GM21529 (cell line): ENCODE results near the gene GRWD1.

Source experiments
- ATAC-seq: cut with Tn5 transposase; IDR thresholded peaks from one replicate; pipeline ENCODE4 v1.9.1; 2021; ENCODE audit not compliant: unreplicated experiment

GRWD1 gene

GRCh38 chr19:48455171-48455907, 9.6 kb downstream of the GRWD1 start, which contains the start of gene KCNJ14:
Gene KCNJ14, plus strand, starts transcription at chr19:48455574. Its CDS starts 6,151 bp downstream, at chr19:48461725.
- ATAC-seq = no peak

DNA sequence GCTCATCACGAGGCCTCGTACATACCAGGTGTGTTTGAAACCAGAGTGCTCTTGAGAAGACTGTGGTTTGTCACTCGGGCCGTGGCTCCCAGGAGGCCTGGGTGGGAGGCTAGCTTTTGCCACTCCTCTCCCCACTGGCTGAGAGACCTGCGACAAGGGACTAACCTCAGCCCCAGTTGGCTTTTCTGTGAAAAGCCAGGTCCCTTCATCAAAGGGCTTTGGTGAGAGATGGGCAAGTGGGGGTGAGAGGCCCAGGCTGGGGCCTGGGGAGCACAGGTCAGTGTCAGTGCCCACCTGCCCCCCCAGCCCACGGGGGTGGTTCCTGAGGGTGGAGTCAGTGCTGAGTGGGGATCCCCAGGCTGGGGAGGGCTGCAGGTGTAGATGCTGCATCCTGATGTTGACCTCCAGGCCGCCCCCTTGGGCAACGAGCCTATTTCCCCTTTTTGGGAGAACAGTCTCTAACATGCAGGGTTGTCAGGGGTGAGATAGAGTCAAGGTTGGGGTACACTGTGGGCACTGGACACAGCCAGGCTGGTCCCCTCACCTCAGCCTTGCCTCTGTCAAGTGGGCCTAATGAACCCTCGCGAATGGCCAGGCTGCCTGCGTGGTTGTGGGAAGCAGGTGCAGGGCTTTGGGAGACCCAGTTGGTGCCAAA, 10.3 kb downstream of the GRWD1 start:
- no peak for ATAC-seq

DNA sequence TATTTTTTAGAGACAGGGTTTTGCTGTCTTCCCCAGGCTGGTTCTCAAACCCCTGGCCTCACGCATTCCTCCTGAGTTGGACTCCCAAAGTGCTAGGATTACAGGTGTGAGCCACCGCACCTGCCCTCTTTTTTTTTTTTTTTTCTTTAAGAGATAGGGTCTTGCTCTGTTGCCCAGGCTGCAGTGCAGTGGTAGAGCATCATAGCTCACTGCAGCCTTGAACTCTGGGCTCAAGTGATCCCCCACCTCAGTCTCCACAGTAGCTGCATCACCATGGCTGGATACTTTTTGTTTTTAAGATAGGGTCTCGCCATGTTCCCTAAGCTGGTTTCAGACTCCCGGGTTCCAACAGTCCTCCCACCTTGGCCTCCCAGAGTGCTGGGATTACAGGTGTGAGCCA, 11.1 kb downstream of the GRWD1 start:
- no peak for ATAC-seq

DNA sequence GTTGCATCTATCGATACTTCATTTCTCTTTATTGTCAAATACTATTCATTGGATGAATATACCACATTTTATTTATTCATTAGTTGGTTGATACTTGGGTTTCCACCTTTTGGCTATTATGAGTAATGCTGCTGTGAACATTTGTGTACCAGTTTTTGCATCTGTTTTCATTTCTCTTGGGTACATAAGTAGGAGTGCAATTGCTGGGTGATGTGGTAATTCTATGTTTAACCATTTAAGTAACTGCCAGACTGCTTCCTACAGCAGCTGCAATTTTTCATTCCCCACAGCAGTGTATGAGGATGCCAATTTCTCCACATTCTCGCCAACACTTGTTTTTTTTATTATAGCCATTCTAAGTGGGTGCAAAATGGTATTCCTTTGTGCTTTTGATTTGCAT, 12.2 kb downstream of the GRWD1 start:
- no peak for ATAC-seq

DNA sequence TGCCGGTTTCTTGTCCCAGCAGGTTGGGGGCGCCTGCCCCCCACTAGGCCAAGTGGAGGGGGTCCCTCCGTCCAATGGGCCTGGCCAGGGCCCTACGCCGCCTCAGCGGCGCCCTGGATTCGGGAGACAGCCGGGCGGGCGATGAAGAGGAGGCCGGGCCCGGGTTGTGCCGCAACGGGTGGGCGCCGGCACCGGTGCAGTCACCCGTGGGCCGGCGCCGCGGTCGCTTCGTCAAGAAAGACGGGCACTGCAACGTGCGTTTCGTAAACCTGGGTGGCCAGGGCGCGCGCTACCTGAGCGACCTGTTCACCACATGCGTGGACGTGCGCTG, 15.8 kb downstream of the GRWD1 start:
- ATAC-seq = no peak

GRCh38 chr19:48461982-48462655, 16.3 kb downstream of the GRWD1 start:
- no peak for ATAC-seq

DNA sequence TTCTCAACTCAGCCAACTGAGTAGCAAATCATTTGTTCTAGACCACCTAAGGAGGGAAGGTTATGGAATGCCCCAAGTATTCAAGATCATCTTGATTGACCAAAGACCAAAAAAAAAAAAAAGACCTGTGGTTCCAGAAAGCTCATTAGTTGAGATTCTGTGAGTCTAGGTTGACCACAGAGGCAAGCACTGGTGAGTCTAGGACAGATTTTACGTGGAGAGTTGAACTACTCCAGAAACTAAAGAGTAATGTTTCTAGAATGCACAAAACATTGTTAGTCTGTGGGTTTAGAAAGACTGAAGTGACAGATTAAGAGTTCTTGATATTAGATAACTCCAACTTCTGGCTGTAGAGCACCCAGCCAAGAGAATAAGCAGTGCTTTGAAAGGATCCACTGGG, 19.4 kb downstream of the GRWD1 start:
- ATAC-seq = no peak

GRCh38 chr19:48466561-48467325, 21.0 kb downstream of the GRWD1 start:
- ATAC-seq = no peak

DNA sequence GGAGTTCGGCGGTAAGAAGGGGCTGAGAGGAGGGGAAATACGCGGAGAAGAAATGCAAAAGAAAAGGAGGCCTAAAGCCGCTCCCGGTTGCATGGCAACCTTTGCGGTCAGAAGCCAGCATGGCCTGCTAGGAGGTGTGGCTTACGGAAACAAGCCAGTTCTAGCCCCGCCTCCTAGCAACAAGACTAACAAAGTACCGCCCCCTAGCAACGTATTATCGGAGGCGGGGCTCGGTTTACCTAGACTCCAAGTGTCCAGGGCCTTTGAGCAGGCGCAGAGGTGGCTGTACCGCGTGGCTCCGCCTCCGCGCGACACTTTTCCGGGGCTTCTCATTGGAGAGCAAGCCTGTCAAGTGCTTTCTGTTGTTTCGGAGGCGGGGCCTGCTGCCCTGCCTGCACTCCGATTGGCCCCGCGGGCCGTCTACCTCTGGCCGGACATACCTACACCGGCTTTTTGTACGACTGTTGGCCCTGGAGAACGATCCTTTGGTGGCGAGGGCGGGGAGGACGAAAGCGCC, 23.0 kb downstream of the GRWD1 start:
- peak; percentile 89 for ATAC-seq

GRCh38 chr19:48469289-48469881, 23.6 kb downstream of the GRWD1 start, which contains the start of gene CYTH2:
Gene CYTH2, plus strand, starts transcription at chr19:48469369. Its CDS starts 139 bp downstream, at chr19:48469508.
- ATAC-seq = peak; percentile 27

GRCh38 chr19:48469934-48470680, 24.3 kb downstream of the GRWD1 start:
- ATAC-seq = no peak

DNA sequence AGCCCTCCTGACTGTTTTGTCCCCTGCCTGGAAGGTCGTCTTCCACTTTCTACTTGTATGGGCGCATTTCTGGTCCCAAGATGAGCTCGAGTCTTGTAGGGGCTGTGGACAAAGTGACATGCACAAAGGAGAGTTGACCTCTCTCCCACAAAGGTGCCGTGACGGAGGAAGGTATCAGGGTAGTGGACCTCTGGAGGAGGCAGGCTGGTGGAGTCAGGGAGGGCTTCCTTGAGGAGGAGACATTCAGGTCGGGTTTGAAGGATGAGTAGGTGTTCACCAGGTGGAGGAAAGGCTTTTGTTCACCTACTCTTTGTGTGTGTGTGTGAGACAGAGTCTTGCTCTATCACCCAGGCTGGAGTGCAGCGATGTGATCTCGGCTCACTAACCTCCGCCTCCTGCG, 25.1 kb downstream of the GRWD1 start:
- no peak for ATAC-seq

DNA sequence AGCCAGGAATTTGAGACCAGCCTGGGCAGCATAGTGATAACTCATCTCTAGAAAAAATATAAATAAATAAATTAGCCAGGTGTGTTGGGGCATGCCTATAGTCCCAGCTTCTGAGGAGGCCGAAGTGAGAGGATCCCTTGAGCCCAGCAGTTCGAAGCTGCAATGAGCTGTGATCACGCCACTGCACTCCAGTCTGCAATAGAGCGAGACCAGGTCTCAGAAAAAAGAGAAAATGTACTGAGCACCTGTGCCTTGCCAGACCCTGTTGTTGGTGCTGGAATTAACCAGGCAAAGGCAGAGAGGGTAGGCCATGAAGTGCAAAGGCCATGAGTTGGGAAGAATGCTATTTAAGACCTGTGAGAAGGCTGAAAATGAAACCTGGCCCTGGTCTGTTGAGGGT, 26.1 kb downstream of the GRWD1 start:
- ATAC-seq = no peak

GRCh38 chr19:48473161-48473966, 27.6 kb downstream of the GRWD1 start:
- no peak for ATAC-seq

DNA sequence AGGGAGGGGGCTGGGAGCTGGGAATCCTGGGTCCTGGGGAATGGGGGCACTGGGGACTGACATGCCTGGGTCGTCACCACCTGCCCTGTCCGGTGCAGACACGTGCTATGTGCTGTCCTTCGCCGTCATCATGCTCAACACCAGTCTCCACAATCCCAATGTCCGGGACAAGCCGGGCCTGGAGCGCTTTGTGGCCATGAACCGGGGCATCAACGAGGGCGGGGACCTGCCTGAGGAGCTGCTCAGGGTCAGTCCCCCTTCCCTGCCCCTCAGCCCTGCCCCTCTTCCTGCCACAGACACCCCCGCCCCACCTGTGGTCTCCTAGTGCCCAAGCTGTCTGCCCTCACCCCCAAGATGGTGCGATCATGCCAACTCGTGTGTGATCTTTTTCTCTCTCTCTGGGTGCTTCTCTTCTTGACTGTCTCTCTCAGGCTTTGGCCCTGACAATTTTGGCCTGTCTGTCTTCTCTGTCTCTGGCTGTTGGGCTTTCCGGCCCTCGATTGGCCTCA, 28.4 kb downstream of the GRWD1 start:
- no peak for ATAC-seq

GRCh38 chr19:48475369-48476068, 29.7 kb downstream of the GRWD1 start:
- no peak for ATAC-seq

GRCh38 chr19:48476176-48476575, 30.4 kb downstream of the GRWD1 start:
- no peak for ATAC-seq

DNA sequence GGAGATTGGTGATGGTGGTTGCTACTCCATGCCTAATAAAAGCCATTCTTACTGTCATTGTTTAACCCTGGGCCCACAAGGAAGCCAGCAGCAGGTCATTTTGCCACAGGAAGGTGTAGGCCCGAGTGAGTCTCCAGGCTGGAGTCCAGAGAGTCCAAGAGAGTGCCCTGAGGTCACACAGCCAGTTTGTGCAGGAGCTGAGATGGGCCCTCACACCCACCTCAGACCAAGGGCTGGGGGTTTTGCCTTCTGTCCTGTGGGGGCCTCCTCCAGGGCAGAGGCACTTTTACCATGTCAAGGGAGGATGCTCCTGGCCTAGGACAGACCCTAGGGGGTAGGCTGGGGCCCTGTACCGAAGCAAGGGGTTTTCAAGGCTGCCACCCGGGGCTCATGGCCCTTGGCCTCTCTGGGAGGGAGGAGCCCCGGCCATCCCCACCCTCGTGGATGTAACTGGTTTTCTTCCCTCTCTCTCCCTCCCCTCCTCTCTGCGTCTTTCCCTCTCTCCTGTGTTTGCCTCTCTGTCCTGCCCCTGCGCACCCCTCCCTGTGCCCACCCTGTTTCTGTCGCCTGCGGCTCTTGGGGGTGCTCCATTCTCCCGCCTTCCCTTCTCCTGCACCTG, 31.4 kb downstream of the GRWD1 start:
- ATAC-seq = no peak
